Measurements from ENCODE around the gene NLRP6. TPM values are rescaled to one million over a fixed set of nuclear protein-coding genes. Genes with fewer than 3 reads are reported as not detected.
A peak's percentile ranks its signal among the peaks of the same experiment; 100 is the strongest.

Gene NLRP6
- polyA plus RNA-seq, 1 of the 3 experiments (the other 2 are of a cell fraction) = not detected

DNA sequence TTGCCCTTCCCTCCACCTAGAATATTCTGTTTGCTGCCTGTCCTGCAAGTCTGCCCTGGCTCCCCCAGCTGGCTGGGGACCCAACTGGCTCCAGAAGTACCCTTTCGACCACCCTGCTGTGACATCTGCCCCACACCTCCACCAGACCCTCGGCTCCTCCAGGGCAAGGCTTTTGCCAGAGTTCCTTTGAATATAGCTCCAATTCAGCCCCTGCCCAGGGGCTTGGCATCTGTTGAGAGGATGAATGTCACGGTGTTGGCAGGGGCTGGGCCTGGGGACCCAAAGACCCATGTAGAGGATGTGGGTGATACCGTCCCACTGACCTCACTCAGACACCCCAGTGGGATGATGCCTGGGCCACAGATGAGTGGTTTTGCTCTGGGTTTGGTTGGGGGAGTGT is 4.0 kb downstream of the NLRP6 start (continued):
- TF ChIP-seq MXI1 (IDR thresholded peaks at IDR 0.05; ENCODE audit: low read depth, low read length) (no peak), CHD2 (IDR thresholded peaks at IDR 0.05; ENCODE audit: low read length, partially characterized antibody) (no peak), JUND (IDR thresholded peaks at IDR 0.05) (no peak), CTCF (IDR thresholded peaks at IDR 0.05) (no peak), SMC3 (IDR thresholded peaks at IDR 0.05; ENCODE audit: low read depth, low read length) (no peak)

- no peak for TF ChIP-seq YY1 (IDR thresholded peaks at IDR 0.05; ENCODE audit: low read depth)
- TF ChIP-seq RAD21 (IDR thresholded peaks at IDR 0.05; ENCODE audit: low read length) = no peak
- H3K36me3 ChIP-seq (replicated peaks in 1 of 2; ENCODE audit: control insufficient read depth in 1 of 2, insufficient read depth in 2 of 2, low read length in 1 of 2) = no peaks in the 10 kb centered on the region
- no peak overlapping the region for H3K9ac ChIP-seq
- POLR2A ChIA-PET = no interaction called here
- peaks cover 0 to under 1% of the 10 kb centered on the region in 2 experiments; a peak in 1 of 4 replicates for H3K4me1 ChIP-seq (ENCODE audit: control insufficient read depth in 1 of 2, insufficient read depth in 2 of 2, low read depth in 1 of 2, low read length in 1 of 2)
- WGBS (ENCODE audit: low lambda C conversion rate) = 40% methylated on average over 12 of the region's 13 CpGs
- peak; percentile 40 for DNase-seq
- no peaks in the 10 kb centered on the region for H3K79me2 ChIP-seq (ENCODE audit: insufficient read depth)
- H3K4me2 ChIP-seq = no peak overlapping the region
- H3K27me3 ChIP-seq (ENCODE audit: insufficient read depth) = peaks cover 51% of the 10 kb centered on the region
- no peaks in the 10 kb centered on the region for H3K9me3 ChIP-seq
- no peaks in the 10 kb centered on the region for H3F3A ChIP-seq (replicated peaks; ENCODE audit: insufficient read depth)
- no peak overlapping the region for H2AFZ ChIP-seq (ENCODE audit: low read depth)
- H3K27ac ChIP-seq (ENCODE audit: low read depth in 2 of 2, low read length in 1 of 2) = no peak overlapping the region
- H4K20me1 ChIP-seq (ENCODE audit: insufficient read depth) = no peaks in the 10 kb centered on the region
- H3K9me2 ChIP-seq = no peaks in the 10 kb centered on the region
- H3K4me3 ChIP-seq (ENCODE audit: low read depth in 2 of 2, low read length in 1 of 2) = no peak overlapping the region
- CTCF ChIA-PET = interaction anchor here (1.4 to 1.9 kb wide), 2 partner anchors 8 to 32 kb away, joined by 6 to 9 read pairs; no protein-coding TSS in a partner anchor
Observed at GRCh38 chr11:282630-283360, 4.6 kb downstream of the NLRP6 start.

DNA sequence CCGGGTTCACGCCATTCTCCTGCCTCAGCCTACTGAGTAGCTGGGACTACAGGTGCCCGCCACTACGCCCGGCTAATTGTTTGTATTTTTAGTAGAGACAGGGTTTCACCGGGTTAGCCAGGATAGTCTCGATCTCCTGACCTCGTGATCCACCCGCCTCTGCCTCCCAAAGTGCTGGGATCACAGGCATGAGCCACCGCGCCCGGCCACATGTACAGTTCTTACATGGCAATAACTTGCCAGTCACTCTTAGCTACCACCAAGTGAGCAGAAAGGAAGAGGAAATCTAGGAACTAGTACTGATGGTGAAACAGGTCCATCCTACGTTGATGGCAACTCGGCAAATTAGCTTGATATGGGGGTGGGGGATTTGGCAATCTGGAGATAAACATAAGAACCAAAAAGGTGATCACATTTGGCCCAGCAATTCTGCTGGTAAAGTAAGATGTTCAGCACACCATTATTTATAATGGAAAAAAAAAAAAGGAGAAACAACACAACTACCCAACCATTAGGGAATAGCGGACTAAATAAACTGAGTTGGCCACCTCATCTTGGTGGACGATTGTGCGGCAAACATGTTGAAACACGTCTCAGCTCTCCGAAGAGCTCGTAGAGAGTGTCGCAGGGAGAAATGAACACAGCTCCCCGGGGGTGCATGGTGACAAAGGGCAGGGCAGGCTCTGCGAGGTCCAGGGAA is 5.3 kb downstream of the NLRP6 start:
- CTCF ChIA-PET = interaction anchor here (1.0 to 1.9 kb wide), 6 partner anchors 9 to 165 kb away, joined by 3 to 9 read pairs (median 4); partner anchors contain the start of gene PSMD13
- WGBS (ENCODE audit: low lambda C conversion rate) = 72% methylated on average over 23 of the region's 23 CpGs
- POLR2A ChIA-PET = no interaction called here

More for the DNA sequence above, 5.3 kb downstream of the NLRP6 start:
- H3K79me2 ChIP-seq (ENCODE audit: insufficient read depth) = no peaks in the 10 kb centered on the region
- no peak overlapping the region for H2AFZ ChIP-seq (ENCODE audit: low read depth)
- no peaks in the 10 kb centered on the region for H3F3A ChIP-seq (replicated peaks; ENCODE audit: insufficient read depth)
- no peak overlapping the region for H3K9ac ChIP-seq
- no peak overlapping the region for H3K4me3 ChIP-seq (ENCODE audit: low read depth in 2 of 2, low read length in 1 of 2)
- H3K27me3 ChIP-seq (ENCODE audit: insufficient read depth) = peaks cover 44% of the 10 kb centered on the region
- DNase-seq = no peak
- H3K36me3 ChIP-seq (replicated peaks in 1 of 2; ENCODE audit: control insufficient read depth in 1 of 2, insufficient read depth in 2 of 2, low read length in 1 of 2) = no peaks in the 10 kb centered on the region
- no peaks in the 10 kb centered on the region for H3K9me3 ChIP-seq
- no peak overlapping the region for H3K27ac ChIP-seq (ENCODE audit: low read depth in 2 of 2, low read length in 1 of 2)
- no peaks in the 10 kb centered on the region for H4K20me1 ChIP-seq (ENCODE audit: insufficient read depth)
- TF ChIP-seq NFIC (IDR thresholded peaks at IDR 0.05; ENCODE audit: borderline replicate concordance) (no peak), FOXM1 (IDR thresholded peaks at IDR 0.05; ENCODE audit: low read depth) (no peak), NRF1 (IDR thresholded peaks at IDR 0.05; ENCODE audit: low read depth, low read length) (no peak), MAX (IDR thresholded peaks at IDR 0.05; ENCODE audit: low read depth) (no peak), EP300 (IDR thresholded peaks at IDR 0.05; ENCODE audit: borderline replicate concordance in 1 of 2, low read depth in 1 of 2, low read length in 1 of 2) (no peak), RAD21 (IDR thresholded peaks at IDR 0.05; ENCODE audit: low read length) (no peak), MEF2A (IDR thresholded peaks at IDR 0.05; ENCODE audit: borderline replicate concordance, low read depth) (no peak), ELF1 (IDR thresholded peaks at IDR 0.05) (no peak), YY1 (IDR thresholded peaks at IDR 0.05; ENCODE audit: low read depth) (no peak), CTCF (IDR thresholded peaks at IDR 0.05) (no peak), JUND (IDR thresholded peaks at IDR 0.05) (no peak), USF1 (IDR thresholded peaks at IDR 0.05; ENCODE audit: borderline replicate concordance, low read depth) (no peak), TEAD4 (IDR thresholded peaks at IDR 0.05; ENCODE audit: borderline replicate concordance, insufficient read depth) (no peak)
- no peaks in the 10 kb centered on the region for H3K9me2 ChIP-seq
- no peak overlapping the region for H3K4me2 ChIP-seq
- H3K4me1 ChIP-seq (ENCODE audit: control insufficient read depth in 1 of 2, insufficient read depth in 2 of 2, low read depth in 1 of 2, low read length in 1 of 2) = peaks cover 0 to 6% of the 10 kb centered on the region in 2 experiments; a peak in 1 of 4 replicates

Data from SK-N-SH (cell line).